HG03378 (cell line): Measurements from ENCODE around the gene SMKR1.
"Not testable (repeated sequence)": the region's sequence is repeated elsewhere in the genome, so short reads cannot be mapped to it uniquely, and the experiment has no call there.

ENCODE experiments used
- ATAC-seq: cut with Tn5 transposase; IDR thresholded peaks from one replicate; pipeline ENCODE4 v1.9.1; 2021; ENCODE audit warnings: mild to moderate bottlenecking, moderate library complexity; ENCODE audit not compliant: unreplicated experiment

Gene SMKR1

DNA sequence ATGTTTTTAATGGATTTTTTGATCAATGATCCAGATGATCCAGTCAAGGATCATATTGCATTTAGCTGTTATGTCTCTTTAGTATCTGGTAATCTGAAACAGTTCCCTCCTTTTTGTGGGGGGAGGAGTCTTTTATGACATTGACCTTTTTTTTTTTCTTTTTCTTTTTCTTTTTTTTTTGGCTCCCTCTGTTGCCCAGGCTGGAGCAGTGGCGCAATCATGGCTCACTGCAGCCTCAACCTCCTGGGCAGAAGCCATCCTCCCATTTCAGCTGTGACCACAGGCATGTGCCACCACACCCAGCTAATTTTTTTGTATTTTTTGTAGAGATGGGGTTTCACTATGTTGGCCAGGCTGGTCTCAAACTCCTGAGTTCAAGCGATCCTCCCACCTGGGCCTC lies 22.1 kb downstream of the SMKR1 start:
- ATAC-seq = not testable (repeated sequence)

DNA sequence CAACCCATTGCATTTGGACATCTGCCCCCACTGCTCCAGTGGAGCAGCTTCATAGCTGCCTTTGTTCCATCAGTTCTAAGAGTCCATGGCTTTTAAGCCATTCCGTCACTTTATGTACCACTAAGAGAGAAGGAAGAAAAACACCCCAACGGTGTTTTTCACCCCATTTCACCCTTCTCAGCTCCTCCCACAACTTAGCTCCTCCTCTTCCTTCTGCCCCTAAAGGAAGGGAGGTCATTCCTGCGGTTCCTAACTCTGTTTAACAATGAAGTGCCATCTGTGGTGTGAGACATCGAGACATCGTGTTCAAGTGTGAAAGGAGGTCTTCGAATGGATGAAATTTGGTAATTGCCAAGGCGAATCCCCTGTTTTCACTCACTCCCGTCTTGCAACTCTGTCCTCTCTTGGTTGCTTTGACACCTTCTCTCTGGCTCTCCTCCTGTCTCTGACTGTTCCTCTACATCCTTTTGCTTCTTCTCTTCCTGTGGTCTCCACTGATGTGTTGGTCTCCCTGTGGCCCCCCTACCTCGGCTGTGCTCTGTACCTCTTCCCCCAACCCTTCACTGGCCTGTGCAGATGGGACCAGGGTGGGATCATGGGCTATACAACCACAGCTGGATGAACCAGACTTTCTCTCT lies 23.0 kb downstream of the SMKR1 start:
- no peak for ATAC-seq

GRCh38 chr7:129529643-129530042 lies 27.3 kb downstream of the SMKR1 start:
- no peak for ATAC-seq

GRCh38 chr7:129530795-129531391 lies 28.6 kb downstream of the SMKR1 start:
- ATAC-seq = no peak

DNA sequence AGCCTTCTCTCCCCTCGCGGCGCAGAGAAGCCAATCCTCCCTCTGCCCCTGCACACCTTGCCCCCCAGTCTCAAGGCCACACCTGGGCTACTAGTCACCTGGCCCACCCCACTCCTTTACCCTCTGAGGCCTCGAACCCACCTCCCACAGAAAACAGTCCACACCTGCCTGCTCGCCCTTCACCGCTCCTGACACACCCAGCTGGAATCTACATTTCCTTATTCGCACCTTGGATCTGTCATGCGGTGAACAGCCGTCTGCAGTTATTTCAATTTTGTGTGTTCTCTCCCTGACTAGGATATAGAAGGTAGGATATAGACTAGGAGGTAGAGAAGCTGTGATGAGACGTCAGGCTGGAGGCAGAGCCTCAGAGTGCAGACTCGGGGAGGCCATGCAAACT lies 29.4 kb downstream of the SMKR1 start:
- ATAC-seq = no peak

GRCh38 chr7:129532375-129532774 lies 30.0 kb downstream of the SMKR1 start:
- ATAC-seq = no peak

DNA sequence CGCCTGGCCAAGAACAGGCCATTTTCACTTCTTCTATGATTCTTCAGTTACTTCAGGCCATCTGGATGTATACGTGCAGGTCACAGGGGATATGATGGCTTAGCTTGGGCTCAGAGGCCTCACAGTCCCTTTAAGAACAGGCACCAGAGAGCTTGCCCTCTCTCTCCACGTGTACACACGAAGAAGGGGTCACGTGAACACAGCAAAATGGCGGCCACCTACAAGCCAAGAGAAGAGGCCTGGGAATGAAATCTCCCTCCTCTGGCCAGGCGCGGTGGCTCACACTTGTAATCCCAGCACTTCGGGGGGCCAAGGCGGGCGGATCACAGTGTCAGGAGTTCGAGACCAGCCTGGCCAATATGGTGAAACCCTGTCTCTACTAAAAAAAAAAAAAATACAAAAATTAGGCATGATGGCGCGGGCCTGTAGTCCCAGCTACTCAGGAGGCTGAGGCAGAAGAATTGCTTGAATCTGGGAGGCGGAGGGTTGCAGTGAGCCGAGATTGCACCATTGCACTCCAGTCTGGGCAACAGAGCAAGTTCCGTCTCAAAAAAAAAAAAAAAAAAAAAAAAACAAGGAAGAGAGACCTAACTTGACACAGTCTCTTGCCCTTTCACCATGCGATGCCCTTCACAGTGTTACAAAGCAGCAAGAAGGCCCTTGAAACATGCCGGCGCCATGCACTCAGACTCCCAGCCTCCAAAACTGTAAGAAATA lies 32.4 kb downstream of the SMKR1 start:
- ATAC-seq = not testable (repeated sequence)

DNA sequence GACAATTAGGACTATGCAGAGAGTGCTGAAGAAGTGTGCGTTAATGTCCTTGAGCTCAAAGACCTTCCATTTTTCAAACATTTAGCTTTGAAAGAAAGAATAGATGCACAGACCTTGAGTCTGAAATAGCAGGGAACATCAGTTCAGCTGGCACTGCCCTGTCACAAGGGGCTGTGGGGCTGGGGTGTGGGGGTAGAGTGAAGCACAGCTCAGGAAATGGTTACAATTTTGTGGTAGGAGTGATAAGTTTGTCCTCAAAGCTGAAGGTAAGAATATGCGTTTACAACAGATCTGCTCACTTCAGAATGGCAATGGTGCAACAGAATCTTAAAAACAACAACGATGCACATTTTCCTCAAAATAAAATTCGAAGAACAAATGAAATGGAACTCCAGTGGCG lies 33.6 kb downstream of the SMKR1 start:
- ATAC-seq = no peak

DNA sequence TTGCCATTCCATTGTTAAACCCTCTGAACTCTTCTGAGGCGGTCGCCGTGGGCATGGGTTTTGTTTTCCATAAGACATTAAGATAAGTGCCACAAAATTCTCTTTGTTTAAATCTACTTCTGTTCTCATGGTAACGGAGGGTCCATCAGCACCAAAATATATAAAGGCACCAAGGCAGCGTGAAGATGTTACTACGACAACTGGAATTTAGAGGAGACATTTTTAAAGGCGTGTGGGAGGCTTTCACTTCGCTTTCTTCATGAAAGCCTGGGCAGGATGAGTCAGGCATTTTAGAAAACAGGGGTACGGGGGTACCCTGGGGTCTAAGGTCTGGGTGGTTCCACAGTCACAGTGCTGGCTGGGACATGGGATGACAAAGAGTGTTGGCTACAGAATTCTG lies 34.0 kb downstream of the SMKR1 start:
- no peak for ATAC-seq

DNA sequence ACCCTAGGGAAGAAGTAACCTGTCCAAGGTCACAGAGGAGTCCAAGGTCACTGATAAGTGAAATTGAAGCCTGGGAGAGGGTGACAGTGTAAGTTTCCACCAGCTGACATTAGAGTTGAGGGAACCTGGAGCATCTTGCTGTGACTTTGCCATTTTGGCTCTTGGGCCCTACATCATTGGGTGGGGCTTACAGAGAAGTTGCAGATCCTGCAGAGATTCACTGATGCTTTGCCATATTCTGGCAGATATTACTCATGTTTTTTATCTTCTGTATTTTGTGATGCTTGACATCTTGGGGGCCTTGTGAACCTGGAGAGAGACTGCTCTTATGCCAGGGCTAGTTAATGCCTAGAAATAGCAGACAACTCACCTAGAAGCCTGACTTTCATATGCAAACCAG lies 36.5 kb downstream of the SMKR1 start:
- no peak for ATAC-seq

DNA sequence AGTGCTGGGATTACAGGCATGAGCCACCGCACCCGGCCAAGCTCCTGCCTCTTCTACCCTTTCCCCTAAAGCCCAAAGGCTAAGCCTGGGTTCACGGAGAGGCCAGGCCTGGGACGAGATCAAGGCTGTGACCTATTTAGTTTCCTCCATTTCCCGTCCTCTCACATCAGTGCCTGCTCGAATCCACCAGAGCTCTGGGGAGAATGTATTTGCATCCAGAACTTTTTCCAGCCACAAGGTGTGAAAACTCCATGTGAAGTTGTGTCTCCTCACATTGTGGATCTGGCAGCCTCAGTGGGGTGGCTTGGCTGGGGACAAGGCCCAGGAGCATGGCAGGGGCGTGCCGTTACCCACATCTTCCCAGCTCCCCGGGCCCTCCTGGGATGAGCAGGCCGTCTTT lies 38.0 kb downstream of the SMKR1 start:
- no peak for ATAC-seq

- no peak for ATAC-seq
Observed at GRCh38 chr7:129544700-129545099, 42.4 kb downstream of the SMKR1 start.

DNA sequence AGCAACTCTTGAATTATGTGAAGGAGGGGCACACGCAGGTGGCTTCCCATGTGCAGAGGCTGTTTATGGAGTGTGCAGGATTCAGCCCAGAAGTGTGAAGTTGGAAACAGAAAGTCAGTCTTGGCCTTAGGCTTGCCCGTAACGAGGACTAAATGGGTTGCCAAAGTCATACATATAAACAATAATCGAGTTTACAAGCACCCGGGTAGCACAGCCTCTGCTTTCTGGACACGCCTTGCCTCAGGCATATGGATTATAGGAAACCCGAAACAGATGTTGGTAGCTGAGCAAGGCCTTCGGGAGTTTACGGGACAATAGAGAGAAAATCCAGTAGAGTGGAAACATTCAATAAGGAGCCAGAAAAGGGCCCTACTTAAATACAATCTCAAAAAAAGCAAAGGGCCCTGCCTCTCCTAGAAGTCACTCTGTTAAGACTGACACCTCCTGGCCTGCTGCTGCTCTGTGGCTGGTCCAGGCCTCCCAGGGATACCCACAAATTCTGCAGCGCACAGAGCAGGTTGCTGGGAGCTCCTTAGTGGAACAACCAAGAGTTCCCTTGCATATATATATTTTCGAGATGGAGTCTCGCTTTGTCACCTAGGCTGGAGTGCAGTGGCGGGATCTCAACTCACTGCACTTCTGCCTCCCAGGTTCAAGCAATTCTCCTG lies 48.5 kb downstream of the SMKR1 start:
- ATAC-seq = no peak

DNA sequence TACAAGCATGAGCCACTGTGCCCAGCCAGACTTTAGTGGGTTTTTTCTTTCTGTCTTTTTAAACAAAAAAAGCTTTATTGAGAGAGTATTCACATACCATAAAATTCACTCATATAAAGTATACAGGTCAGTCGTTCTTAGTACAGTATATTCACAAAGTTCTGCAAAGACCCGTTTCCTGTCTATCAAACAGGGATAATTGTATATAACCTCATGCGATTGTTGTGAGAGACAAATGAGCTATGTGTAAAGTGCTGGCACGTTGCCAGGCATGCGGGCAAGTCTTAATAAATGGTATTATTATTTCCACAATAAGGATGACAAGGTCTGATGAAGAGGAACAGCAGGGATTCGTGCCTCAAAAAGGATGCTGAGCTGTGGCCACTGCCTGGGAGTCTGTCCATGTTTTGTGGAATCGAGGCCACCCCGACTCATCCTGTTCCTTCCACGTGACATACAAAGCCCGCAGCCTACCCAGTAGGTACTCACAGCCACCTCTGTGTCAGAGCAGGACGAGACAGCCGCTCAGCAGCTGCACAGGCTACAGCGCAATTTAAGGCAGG lies 51.6 kb downstream of the SMKR1 start:
- no peak for ATAC-seq

DNA sequence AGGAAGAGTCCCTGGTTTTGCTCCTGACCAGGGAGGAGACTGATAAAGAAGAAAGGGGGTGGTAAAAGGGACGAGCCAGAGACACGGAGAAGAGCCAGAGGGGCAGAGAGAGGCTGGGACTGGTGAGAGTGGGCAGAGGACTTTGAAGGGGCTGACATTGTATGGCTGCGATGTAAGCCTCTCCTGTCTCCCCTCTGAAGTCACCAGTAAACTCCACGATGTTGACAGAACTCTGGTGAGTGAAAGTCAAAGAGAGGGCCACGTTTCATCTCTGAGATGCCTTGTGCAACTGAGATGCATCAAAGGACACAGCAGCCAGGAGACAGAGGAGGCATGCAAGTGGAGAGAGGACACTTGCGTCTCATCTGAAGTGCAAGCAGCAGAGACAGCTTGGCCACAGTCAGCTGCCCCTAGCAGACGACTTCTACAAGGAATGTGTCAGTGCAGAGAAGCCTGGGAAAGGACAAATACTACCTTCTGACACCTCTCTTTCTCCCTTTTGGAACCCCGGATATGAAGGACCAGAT lies 54.3 kb downstream of the SMKR1 start:
- no peak for ATAC-seq

- ATAC-seq = no peak
Observed at GRCh38 chr7:129557686-129558481, 55.6 kb downstream of the SMKR1 start.

DNA sequence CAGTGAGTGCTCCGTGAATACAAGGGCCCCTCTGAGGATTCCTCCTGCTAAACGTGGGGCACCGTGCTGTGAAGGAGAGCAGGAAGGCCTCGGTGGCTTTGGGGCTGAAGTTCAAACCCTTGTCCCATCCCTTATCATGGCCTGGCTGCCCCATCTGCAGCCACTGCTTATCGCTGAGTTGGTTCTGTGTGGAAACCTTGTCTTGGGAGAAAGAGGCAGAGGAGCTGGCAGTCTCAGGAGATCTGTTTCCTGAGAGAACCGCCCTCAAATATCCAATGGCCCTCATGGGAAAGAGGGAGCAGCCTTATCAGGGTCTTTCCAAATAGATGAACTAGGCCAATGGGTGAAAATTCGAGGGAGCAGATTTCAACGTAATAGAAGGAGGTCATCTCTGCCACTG lies 57.2 kb downstream of the SMKR1 start:
- no peak for ATAC-seq

GRCh38 chr7:129560831-129561230 lies 58.5 kb downstream of the SMKR1 start:
- ATAC-seq = no peak

- ATAC-seq = no peak
Observed at GRCh38 chr7:129561677-129562359, 59.5 kb downstream of the SMKR1 start.
